GM19351 (cell line): ENCODE data around the gene EPDR1.
"Not testable (repeated sequence)": the region's sequence is repeated elsewhere in the genome, so short reads cannot be mapped to it uniquely, and the experiment has no call there.

Experiments
- ATAC-seq: cut with Tn5 transposase; IDR thresholded peaks from one replicate; pipeline ENCODE4 v1.9.1; 2021; ENCODE audit warnings: mild to moderate bottlenecking, moderate library complexity; ENCODE audit not compliant: unreplicated experiment

EPDR1 gene

GRCh38 chr7:37927773-37928444 lies 7.5 kb downstream of the EPDR1 start:
- no peak for ATAC-seq

GRCh38 chr7:37928878-37929277 lies 8.4 kb downstream of the EPDR1 start:
- no peak for ATAC-seq

GRCh38 chr7:37930226-37930948 lies 9.9 kb downstream of the EPDR1 start:
- ATAC-seq, result no peak

GRCh38 chr7:37932543-37932942 lies 12.1 kb downstream of the EPDR1 start:
- ATAC-seq, result no peak

- no peak for ATAC-seq
Observed at GRCh38 chr7:37933018-37933566, 12.7 kb downstream of the EPDR1 start.

GRCh38 chr7:37942934-37943610 lies 22.6 kb downstream of the EPDR1 start:
- no peak for ATAC-seq

DNA sequence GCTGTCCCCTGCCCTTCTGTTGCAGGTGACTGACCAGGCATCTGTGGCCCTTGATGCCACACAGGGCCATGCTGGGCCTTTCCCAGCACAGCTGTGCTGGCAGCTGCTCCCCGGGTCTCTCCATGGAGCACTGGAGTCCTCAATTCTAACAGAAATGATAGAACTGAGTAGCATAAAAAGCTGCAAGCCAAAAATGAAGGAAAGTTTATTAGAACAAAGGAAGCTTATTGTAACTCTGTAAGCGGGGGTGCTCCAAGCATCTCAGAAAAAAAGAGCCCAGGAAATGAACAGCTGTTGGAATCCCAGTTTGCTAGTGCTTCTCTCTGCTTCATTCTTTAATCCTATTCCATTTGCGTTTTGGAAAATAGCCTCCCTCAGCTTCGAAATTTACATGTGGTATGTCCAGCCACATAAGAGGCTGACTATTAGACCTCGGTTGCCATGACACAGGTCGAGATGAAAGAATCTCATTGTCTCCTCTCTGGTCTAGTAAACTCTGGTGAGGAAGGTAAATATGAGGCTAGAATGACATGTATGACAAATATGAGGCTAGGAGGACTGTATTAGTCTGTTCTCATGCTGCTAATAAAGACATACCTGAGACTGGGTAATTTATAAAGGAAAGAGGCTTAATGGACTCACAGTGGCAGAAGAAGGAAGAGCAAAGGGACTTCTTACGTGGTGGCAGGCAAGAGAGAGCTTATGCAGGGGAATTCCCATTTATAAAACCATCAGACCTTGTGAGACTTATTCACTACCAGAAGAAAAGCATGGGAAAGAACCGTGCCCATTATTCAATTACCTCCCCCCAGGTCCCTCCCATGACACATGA lies 23.7 kb downstream of the EPDR1 start:
- no peak for ATAC-seq

DNA sequence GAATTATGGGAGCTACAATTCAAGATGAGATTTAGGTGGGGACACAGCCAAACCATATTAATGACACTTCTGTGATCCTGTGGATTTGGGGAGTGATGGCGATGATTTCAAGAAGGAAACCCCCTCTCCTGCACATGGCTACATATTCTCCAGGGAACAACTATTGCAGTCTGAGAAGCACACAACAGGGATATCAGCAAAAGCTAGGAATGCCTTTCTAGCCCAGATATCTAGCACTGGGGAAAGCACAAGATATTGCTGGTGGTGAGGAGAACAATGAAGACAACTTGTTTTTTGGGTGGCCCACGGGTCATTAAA lies 24.3 kb downstream of the EPDR1 start:
- ATAC-seq, result no peak

GRCh38 chr7:37945336-37945735 lies 24.9 kb downstream of the EPDR1 start:
- no peak for ATAC-seq

DNA sequence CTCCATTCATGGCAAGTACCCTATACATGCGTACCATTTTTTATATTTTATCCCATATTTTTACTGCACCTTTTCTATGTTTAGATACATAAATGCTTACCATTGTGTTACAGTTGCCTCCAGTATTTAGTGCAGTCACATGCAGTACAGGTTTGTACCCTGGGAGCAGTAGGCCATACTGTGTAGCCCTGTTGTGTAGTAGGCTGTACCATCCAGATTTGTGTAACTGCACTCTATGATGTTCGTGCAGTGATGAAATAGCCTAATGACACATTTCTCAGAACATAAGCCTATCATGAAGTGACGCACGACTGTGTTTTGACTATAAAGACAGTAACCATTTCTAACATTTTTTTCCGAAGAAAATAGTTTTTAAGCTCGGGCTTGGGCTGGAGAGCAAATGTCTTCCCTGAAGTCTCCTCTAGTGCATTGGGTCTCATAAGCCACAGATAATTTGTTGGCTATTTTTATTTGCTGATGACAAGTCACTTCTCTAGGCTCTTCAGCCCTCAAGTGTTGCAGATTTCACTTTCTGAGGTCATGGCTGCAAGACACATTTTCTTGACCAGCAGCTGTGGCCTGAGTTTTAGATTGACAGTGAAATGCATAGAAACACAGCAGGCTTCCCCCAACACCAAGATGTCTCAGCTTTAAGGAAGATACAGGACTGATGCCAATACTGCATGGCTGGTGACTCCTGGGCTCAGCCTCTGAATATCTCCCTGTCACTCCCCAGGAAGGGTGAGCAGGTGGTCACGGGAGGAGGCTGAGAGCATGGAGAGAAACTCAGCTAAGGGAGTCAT lies 26.9 kb downstream of the EPDR1 start:
- ATAC-seq, result no peak

- ATAC-seq, result no peak
Observed at GRCh38 chr7:37947941-37948210, 27.4 kb downstream of the EPDR1 start.

DNA sequence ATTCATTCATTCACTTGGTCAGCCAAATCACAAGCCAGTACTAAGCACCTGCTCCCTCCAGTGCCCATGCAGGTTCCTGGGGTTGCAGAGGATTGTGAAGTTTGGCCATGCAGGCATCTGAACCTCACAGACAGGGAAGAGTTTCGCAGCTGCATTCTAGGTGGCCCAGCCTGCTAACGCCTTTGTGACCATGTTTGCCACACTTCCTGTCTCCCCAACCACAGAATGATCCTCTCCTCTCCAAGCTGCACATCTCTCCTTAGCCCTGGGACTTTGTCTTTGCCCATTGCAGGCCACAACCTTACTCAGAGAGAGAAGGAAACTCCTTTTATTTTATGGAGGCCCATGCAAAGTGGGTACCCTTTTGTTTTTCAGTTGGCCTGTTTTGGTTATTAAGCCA lies 31.8 kb downstream of the EPDR1 start:
- no peak for ATAC-seq

- ATAC-seq, result not testable (repeated sequence)
Observed at GRCh38 chr7:37954217-37954616, 33.8 kb downstream of the EPDR1 start.

DNA sequence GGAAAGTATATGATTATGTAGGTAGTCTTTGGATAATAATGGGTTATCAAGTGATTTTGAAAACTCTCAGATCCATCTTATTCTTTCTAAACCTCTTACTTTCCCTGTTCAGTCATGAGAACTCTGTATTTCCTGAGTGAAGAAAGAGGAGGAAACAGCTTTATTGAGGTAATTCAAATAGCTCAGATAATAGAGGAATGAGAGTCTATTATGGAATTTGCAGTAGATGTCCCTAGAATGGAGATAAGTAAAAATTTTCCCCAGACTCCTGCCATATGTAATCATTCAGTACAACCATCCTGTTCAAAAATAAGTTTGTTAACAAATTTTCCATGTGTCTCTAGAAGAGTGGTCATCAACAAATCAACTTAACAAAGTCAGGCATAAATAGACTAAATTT lies 36.4 kb downstream of the EPDR1 start:
- no peak for ATAC-seq

GRCh38 chr7:37957221-37957970 lies 37.0 kb downstream of the EPDR1 start:
- ATAC-seq, result no peak

DNA sequence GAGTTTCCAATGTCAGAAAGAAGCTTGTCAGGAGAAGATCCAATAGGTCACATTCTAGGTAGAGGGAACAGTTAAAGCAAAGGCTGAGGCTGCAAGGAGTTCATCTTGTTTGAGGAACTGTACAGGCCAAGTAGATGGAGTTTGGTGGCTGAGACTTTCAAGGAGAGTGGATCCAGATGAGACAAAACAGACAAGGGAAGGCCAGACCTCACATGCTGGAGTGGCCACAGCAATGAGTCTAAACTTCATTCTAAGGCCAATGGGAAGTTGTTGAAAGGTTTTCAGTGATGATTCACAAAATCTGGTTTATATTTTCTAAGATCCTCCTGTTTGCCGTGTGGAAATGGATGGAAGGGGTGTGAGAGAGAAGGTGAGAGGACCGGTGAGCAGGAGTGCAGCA lies 40.0 kb downstream of the EPDR1 start:
- no peak for ATAC-seq

DNA sequence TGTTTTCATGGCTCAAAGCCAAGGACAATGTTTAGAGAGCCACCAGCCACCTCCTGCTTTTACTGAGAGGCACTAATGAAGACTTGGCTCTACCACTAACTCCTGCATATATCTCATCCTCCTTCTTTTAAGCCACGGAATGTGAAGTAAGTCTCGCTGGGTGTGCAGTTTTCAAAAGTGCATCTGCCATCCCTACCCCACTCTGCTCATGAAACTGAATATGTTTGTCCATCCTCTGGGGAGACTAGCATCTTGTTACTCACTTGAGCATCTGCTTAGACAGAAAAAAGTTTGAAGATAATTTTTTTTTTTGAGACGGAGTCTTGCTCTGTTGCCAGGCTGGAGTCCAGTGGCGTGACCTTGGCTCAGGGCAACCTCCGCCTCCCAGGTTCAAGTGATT lies 40.8 kb downstream of the EPDR1 start:
- no peak for ATAC-seq

GRCh38 chr7:37964196-37964595 lies 43.8 kb downstream of the EPDR1 start:
- no peak for ATAC-seq

GRCh38 chr7:37970211-37970610 lies 49.8 kb downstream of the EPDR1 start:
- no peak for ATAC-seq

DNA sequence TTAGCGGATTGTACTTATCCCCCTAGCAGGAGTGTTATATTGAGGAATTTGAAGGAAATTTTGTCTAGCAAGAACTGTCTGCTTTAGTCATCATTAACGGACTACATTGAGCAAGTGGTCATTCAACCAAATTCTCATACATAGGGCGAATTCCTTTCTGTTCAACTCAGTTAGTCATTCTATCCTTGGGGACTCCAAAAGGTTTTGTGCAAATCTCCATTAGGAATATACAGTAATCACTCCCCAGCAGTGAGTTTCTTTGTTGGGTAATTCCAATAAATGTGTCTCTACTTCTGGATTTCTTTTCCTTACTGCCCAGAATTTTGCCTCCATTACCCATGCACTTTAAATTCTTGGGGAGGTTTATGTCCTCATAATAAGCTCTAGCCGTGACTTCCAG lies 51.1 kb downstream of the EPDR1 start:
- ATAC-seq, result no peak
